Peyer's patch (tissue), 4 donors: ENCODE results near the gene VILL.

Source experiments
- POLR2A ChIP-seq, 2 donors: fragments of 450-650 bp; IDR thresholded peaks; one replicate each; pipeline ENCODE4 v1.5.1; 2017; ENCODE audit warnings: antibody characterized with exemption in 2 of 2, mild to moderate bottlenecking in 2 of 2, moderate library complexity in 2 of 2
- TF ChIP-seq, protein P1 (sequence below), 6 experiments: fragments of 450-650 bp in 4 of 6; fragments of 200-600 bp in 2 of 6; sonication (generic) in 1 of 6; IDR thresholded peaks; one replicate each; pipeline ENCODE4 v1.5.1; 2017 to 2019; ENCODE audit warnings: antibody characterized with exemption in 6 of 6, mild to moderate bottlenecking in 3 of 6, moderate library complexity in 1 of 6

- TF ChIP-seq, protein P1, sequence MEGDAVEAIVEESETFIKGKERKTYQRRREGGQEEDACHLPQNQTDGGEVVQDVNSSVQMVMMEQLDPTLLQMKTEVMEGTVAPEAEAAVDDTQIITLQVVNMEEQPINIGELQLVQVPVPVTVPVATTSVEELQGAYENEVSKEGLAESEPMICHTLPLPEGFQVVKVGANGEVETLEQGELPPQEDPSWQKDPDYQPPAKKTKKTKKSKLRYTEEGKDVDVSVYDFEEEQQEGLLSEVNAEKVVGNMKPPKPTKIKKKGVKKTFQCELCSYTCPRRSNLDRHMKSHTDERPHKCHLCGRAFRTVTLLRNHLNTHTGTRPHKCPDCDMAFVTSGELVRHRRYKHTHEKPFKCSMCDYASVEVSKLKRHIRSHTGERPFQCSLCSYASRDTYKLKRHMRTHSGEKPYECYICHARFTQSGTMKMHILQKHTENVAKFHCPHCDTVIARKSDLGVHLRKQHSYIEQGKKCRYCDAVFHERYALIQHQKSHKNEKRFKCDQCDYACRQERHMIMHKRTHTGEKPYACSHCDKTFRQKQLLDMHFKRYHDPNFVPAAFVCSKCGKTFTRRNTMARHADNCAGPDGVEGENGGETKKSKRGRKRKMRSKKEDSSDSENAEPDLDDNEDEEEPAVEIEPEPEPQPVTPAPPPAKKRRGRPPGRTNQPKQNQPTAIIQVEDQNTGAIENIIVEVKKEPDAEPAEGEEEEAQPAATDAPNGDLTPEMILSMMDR (IDR thresholded peaks at IDR 0.05), result no peak
- TF ChIP-seq POLR2A (IDR thresholded peaks at IDR 0.05), result no peak
Observed at GRCh38 chr3:38005076-38006020, 14.8 kb downstream of the VILL start.
